ES-I3 (cell line): Measurements from ENCODE around the gene RNU1-1.

ENCODE experiments used
- H3K36me3 ChIP-seq: 2 replicates; pipeline ENCODE4 v1.6.1; 2013; ENCODE audit warnings: mild to moderate bottlenecking, low read length, control low read depth, moderate library complexity; ENCODE audit not compliant: insufficient read depth
- H3K4me1 ChIP-seq: 2 replicates; pipeline ENCODE4 v1.6.1; 2013; ENCODE audit warnings: mild to moderate bottlenecking, control low read depth, low read length; ENCODE audit not compliant: insufficient read depth
- H3K9ac ChIP-seq: 2 replicates; pipeline ENCODE4 v1.6.1; 2013; ENCODE audit warnings: low read depth, mild to moderate bottlenecking, low read length, moderate library complexity
- H3K9me3 ChIP-seq: 2 replicates; pipeline ENCODE4 v1.6.1; 2013; ENCODE audit warnings: mild to moderate bottlenecking, low read length, moderate library complexity; ENCODE audit not compliant: control insufficient read depth, insufficient read depth

Gene RNU1-1

GRCh38 chr1:16464917-16465625 lies 49.0 kb downstream of the RNU1-1 start:
- Histone ChIP-seq H3K9me3 (no peaks in the 10 kb centered on the region), H3K36me3 (peaks cover 5% of the 10 kb centered on the region; the same call in 1 of the 2 replicates), H3K9ac (no peak overlapping the region), H3K4me1 (no peaks in the 10 kb centered on the region)
